Neuronal stem cell (in vitro differentiated cells): ENCODE data around the gene PRR29. TPM values are rescaled to one million over a fixed set of nuclear protein-coding genes. Genes with fewer than 3 reads are reported as not detected.

Experiments
- DNase-seq: peaks from one replicate; pipeline ENCODE4 v3.0.0-alpha.2; 2013; ENCODE audit warnings: low spot score
- H2AFZ ChIP-seq: one replicate; pipeline ENCODE4 v1.6.1; 2013; ENCODE audit warnings: mild to moderate bottlenecking, low read length, inconsistent platforms
- H2AK5ac ChIP-seq: 2 replicates; pipeline ENCODE4 v1.6.1; 2013; ENCODE audit warnings: low read depth, mild to moderate bottlenecking, inconsistent platforms, low read length, moderate library complexity, mixed read lengths
- H2BK120ac ChIP-seq: 2 replicates; pipeline ENCODE4 v1.6.1; 2013; ENCODE audit warnings: low read depth, mild to moderate bottlenecking, inconsistent platforms, low read length, moderate library complexity, mixed read lengths
- H2BK12ac ChIP-seq: one replicate; pipeline ENCODE4 v1.6.1; 2013; ENCODE audit warnings: low read length, inconsistent platforms
- H2BK15ac ChIP-seq: 2 replicates; pipeline ENCODE4 v1.6.1; 2013; ENCODE audit warnings: mild to moderate bottlenecking, low read length, inconsistent platforms, mixed read lengths
- H2BK5ac ChIP-seq: one replicate; pipeline ENCODE4 v1.6.1; 2013; ENCODE audit warnings: inconsistent platforms, mild to moderate bottlenecking, low read length, moderate library complexity
- H3K14ac ChIP-seq: one replicate; pipeline ENCODE4 v1.6.1; 2013; ENCODE audit warnings: low read length, inconsistent platforms
- H3K18ac ChIP-seq: 2 replicates; pipeline ENCODE4 v1.6.1; 2013; ENCODE audit warnings: low read length, inconsistent platforms
- H3K23ac ChIP-seq: 2 replicates; pipeline ENCODE4 v1.6.1; 2013; ENCODE audit warnings: low read depth, mild to moderate bottlenecking, mixed read lengths, low read length, inconsistent platforms; ENCODE audit not compliant: poor library complexity
- H3K27ac ChIP-seq: replicated peaks from 3 replicates; pipeline ENCODE4 v1.5.1; 2013; ENCODE audit warnings: low read length, inconsistent platforms
- H3K27me3 ChIP-seq, 3 experiments: 2 replicates each; pipeline ENCODE4 v1.6.1; 2013; ENCODE audit warnings: low read length in 3 of 3, mild to moderate bottlenecking in 2 of 3, inconsistent platforms in 1 of 3, low read depth in 1 of 3, mixed read lengths in 1 of 3, moderate library complexity in 1 of 3; ENCODE audit not compliant: control insufficient read depth in 3 of 3, insufficient read depth in 3 of 3
- H3K36me3 ChIP-seq, 2 donors: replicated peaks in 1 of 2; 2 replicates each; pipeline ENCODE4 v1.6.1; 2013; ENCODE audit warnings: low read length in 2 of 2; ENCODE audit not compliant: control insufficient read depth in 2 of 2, insufficient read depth in 2 of 2
- H3K4ac ChIP-seq: 2 replicates; pipeline ENCODE4 v1.6.1; 2013; ENCODE audit warnings: inconsistent platforms, mild to moderate bottlenecking, low read length, moderate library complexity
- H3K4me1 ChIP-seq, 2 donors: 1 replicate in 1 of 2; 2 replicates in 1 of 2; pipeline ENCODE4 v1.6.1; 2013; ENCODE audit warnings: low read length in 2 of 2, low read depth in 1 of 2; ENCODE audit not compliant: control insufficient read depth in 2 of 2, insufficient read depth in 1 of 2
- H3K4me2 ChIP-seq: one replicate; pipeline ENCODE4 v1.6.1; 2013; ENCODE audit warnings: mild to moderate bottlenecking, low read length, inconsistent platforms; ENCODE audit not compliant: insufficient read depth, poor library complexity, severe bottlenecking
- H3K4me3 ChIP-seq, 2 donors: 2 replicates each; pipeline ENCODE4 v1.5.1; 2013; ENCODE audit warnings: low read length in 2 of 2, mild to moderate bottlenecking in 2 of 2, inconsistent platforms in 1 of 2, moderate library complexity in 1 of 2
- H3K79me1 ChIP-seq: one replicate; pipeline ENCODE4 v1.6.1; 2013; ENCODE audit warnings: low read depth, mild to moderate bottlenecking, inconsistent platforms, low read length, moderate library complexity
- H3K9ac ChIP-seq: one replicate; pipeline ENCODE4 v1.6.1; 2013; ENCODE audit warnings: mild to moderate bottlenecking, low read depth, low read length, inconsistent platforms; ENCODE audit not compliant: poor library complexity
- H3K9me3 ChIP-seq, 2 donors: replicated peaks in 1 of 2; 2 replicates each; pipeline versions ENCODE3 to v1.6.1; 2013; ENCODE audit warnings: low read length in 2 of 2, mild to moderate bottlenecking in 2 of 2, inconsistent platforms in 1 of 2, low read depth in 1 of 2, mixed read lengths in 1 of 2, moderate library complexity in 1 of 2; ENCODE audit not compliant: control insufficient read depth in 2 of 2, insufficient read depth in 1 of 2
- H4K8ac ChIP-seq: one replicate; pipeline ENCODE4 v1.6.1; 2013; ENCODE audit warnings: low read depth, mild to moderate bottlenecking, inconsistent platforms, low read length, moderate library complexity
- H4K91ac ChIP-seq: one replicate; pipeline ENCODE4 v1.6.1; 2013; ENCODE audit warnings: low read length, low read depth, mild to moderate bottlenecking, inconsistent platforms; ENCODE audit not compliant: poor library complexity
- whole genome bisulfite sequencing, 2 donors: extraction: QIAGEN DNeasy Blood & Tissue Kit; methylation state at CpG; one replicate each; pipeline ENCODE4 v1.1.7; 2013; ENCODE audit warnings: missing lambda C conversion rate in 2 of 2, mixed read lengths in 1 of 2; ENCODE audit not compliant: insufficient read length in 2 of 2, insufficient replicate concordance in 1 of 2; ENCODE audit errors: extremely low coverage in 2 of 2; 5-methylcytosine and 5-hydroxymethylcytosine counted together
- polyA plus RNA-seq, 2 experiments: library from polyadenylated mRNA; stranded (reverse); fragments of 200-250 nt; gene quantifications; one replicate each; pipeline ENCODE4 v1.2.3, GENCODE V29; 2013

Gene PRR29
- 0.43 TPM for polyA plus RNA-seq (2013, experiment 1 of 2)
- polyA plus RNA-seq (2013, experiment 2 of 2), result 0.57 TPM

- H3K27ac ChIP-seq, result no peak within 1 kb of the TSS
These were observed at the start of gene PRR29 for GRCh38 chr17:63998050-63998720. Gene PRR29 (plus strand): TSS chr17:63998351. CDS start chr17:63998365, 14 bp downstream.

GRCh38 chr17:63948521-63948920 is 49.6 kb upstream of the PRR29 start:
- Histone ChIP-seq H3K9ac (peak overlapping the region; percentile 30), H4K8ac (no peak overlapping the region), H3K36me3 (no peaks in the 10 kb centered on the region), H2BK5ac (no peak overlapping the region), H3K79me1 (no peaks in the 10 kb centered on the region), H3K23ac (peak overlapping the region; percentile 80), H3K4me1 (peaks cover 0 to 2% of the 10 kb centered on the region in 2 donors), H3K27me3 (peaks cover 0 to 5% (median 0%) of the 10 kb centered on the region in 3 experiments), H3K18ac (peak overlapping the region; percentile 85), H2BK15ac (no peak overlapping the region), H4K91ac (peak overlapping the region; percentile 43), H3K4me3 (no peak overlapping the region), H2AFZ (no peak overlapping the region), H3K4me2 (no peak overlapping the region), H3K27ac (no peak overlapping the region), H3K4ac (peak overlapping the region; percentile 93), H2BK12ac (no peak overlapping the region), H3K14ac (peak overlapping the region; percentile 90), H2BK120ac (no peak overlapping the region), H2AK5ac (peak overlapping the region; percentile 70), H3K9me3 (peaks cover 0 to 1% of the 10 kb centered on the region in 2 donors)
- no peak for DNase-seq
- WGBS, 2 donors, result no CpG with 5 or more reads among the region's 9 CpGs

More at GRCh38 chr17:63998050-63998720, at the start of gene PRR29:
- peak within 1 kb of the TSS; percentile 99 for H2AFZ ChIP-seq
- H3K23ac ChIP-seq, result peak within 1 kb of the TSS; percentile 73
- peak within 1 kb of the TSS; percentile 75 for H2BK5ac ChIP-seq
- no peak within 1 kb of the TSS for H4K91ac ChIP-seq
- H3K14ac ChIP-seq, result no peak within 1 kb of the TSS
- no peak within 1 kb of the TSS for H2BK15ac ChIP-seq
- no peaks in the 10 kb centered on the region for H3K36me3 ChIP-seq
- no peak within 1 kb of the TSS for H2BK12ac ChIP-seq
- H3K9ac ChIP-seq, result peak within 1 kb of the TSS; percentile 84
- peaks cover 0 to 2% of the 10 kb centered on the region in 2 donors for H3K9me3 ChIP-seq
- H3K4ac ChIP-seq, result no peak within 1 kb of the TSS
- peak within 1 kb of the TSS; percentile 92 for H3K18ac ChIP-seq
- DNase-seq, result peak; percentile 79
- no peak within 1 kb of the TSS for H2BK120ac ChIP-seq
- peak within 1 kb of the TSS; percentile 67 to 88 for H3K4me3 ChIP-seq
- H4K8ac ChIP-seq, result no peak within 1 kb of the TSS
- peak within 1 kb of the TSS; percentile 86 for H3K4me2 ChIP-seq
- peaks cover 0 to 6% of the 10 kb centered on the region in 2 donors for H3K4me1 ChIP-seq
- no CpG with 5 or more reads among the region's 43 CpGs for WGBS, 2 donors
- H3K79me1 ChIP-seq, result no peaks in the 10 kb centered on the region
- peak within 1 kb of the TSS; percentile 94 for H2AK5ac ChIP-seq
- peaks cover 0 to 26% (median 21%) of the 10 kb centered on the region in 3 experiments for H3K27me3 ChIP-seq

- Histone ChIP-seq H3K27ac (no peak overlapping the region), H4K91ac (no peak overlapping the region), H3K79me1 (no peaks in the 10 kb centered on the region), H3K4ac (no peak overlapping the region), H4K8ac (no peak overlapping the region), H3K18ac (peak overlapping the region; percentile 27), H3K4me1 (peaks cover 0 to 2% of the 10 kb centered on the region in 2 donors), H3K4me3 (no peak overlapping the region), H3K36me3 (no peaks in the 10 kb centered on the region), H2AFZ (no peak overlapping the region), H2BK12ac (no peak overlapping the region), H3K9ac (no peak overlapping the region), H3K23ac (no peak overlapping the region), H3K27me3 (peaks cover 0 to 5% (median 0%) of the 10 kb centered on the region in 3 experiments), H2BK5ac (no peak overlapping the region), H3K9me3 (peaks cover 0 to 1% of the 10 kb centered on the region in 2 donors), H2BK120ac (no peak overlapping the region), H2AK5ac (peak overlapping the region; percentile 7), H3K14ac (no peak overlapping the region), H2BK15ac (peak overlapping the region; percentile 75), H3K4me2 (no peak overlapping the region)
- WGBS, 2 donors, result no CpG with 5 or more reads among the region's 18 CpGs
- no peak for DNase-seq
These were observed 48.4 kb upstream of the PRR29 start for GRCh38 chr17:63949576-63950250.
